Panc1 (cell line): ENCODE data around the gene SH3D19.

Experiments
- POLR2AphosphoS5 ChIP-seq: IDR thresholded peaks from 2 replicates; pipeline ENCODE4 v1.6.1; 2012; ENCODE audit warnings: mild to moderate bottlenecking, low read depth, low read length, moderate library complexity
- SIN3A ChIP-seq: IDR thresholded peaks from 2 replicates; pipeline ENCODE4 v1.6.1; 2012; ENCODE audit warnings: low read depth, mild to moderate bottlenecking, low read length, moderate library complexity, borderline replicate concordance; ENCODE audit not compliant: insufficient read depth
- TCF7L2 ChIP-seq: IDR thresholded peaks from 2 replicates; pipeline ENCODE4 v1.6.1; 2011; ENCODE audit warnings: mild to moderate bottlenecking, low read depth, low read length, inconsistent platforms
- TF ChIP-seq, protein P1 (sequence below): fragments of 450-650 bp; IDR thresholded peaks from 2 replicates; pipeline ENCODE4 v1.5.1; 2017; ENCODE audit warnings: mild to moderate bottlenecking
- TF ChIP-seq, protein P2 (sequence below), 2 experiments: IDR thresholded peaks; 2 replicates each; pipeline ENCODE4 v1.6.1; 2011 to 2012; ENCODE audit warnings: low read depth in 2 of 2, control low read depth in 1 of 2, low read length in 1 of 2, mild to moderate bottlenecking in 1 of 2, moderate library complexity in 1 of 2; ENCODE audit not compliant: insufficient read depth in 1 of 2

GRCh38 chr4:151315212-151315886, 10.1 kb downstream of the SH3D19 start:
- TF ChIP-seq TCF7L2 (no peak), POLR2AphosphoS5 (no peak), SIN3A (no peak)
- TF ChIP-seq, protein P1, sequence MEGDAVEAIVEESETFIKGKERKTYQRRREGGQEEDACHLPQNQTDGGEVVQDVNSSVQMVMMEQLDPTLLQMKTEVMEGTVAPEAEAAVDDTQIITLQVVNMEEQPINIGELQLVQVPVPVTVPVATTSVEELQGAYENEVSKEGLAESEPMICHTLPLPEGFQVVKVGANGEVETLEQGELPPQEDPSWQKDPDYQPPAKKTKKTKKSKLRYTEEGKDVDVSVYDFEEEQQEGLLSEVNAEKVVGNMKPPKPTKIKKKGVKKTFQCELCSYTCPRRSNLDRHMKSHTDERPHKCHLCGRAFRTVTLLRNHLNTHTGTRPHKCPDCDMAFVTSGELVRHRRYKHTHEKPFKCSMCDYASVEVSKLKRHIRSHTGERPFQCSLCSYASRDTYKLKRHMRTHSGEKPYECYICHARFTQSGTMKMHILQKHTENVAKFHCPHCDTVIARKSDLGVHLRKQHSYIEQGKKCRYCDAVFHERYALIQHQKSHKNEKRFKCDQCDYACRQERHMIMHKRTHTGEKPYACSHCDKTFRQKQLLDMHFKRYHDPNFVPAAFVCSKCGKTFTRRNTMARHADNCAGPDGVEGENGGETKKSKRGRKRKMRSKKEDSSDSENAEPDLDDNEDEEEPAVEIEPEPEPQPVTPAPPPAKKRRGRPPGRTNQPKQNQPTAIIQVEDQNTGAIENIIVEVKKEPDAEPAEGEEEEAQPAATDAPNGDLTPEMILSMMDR, result no peak
- TF ChIP-seq, protein P2, sequence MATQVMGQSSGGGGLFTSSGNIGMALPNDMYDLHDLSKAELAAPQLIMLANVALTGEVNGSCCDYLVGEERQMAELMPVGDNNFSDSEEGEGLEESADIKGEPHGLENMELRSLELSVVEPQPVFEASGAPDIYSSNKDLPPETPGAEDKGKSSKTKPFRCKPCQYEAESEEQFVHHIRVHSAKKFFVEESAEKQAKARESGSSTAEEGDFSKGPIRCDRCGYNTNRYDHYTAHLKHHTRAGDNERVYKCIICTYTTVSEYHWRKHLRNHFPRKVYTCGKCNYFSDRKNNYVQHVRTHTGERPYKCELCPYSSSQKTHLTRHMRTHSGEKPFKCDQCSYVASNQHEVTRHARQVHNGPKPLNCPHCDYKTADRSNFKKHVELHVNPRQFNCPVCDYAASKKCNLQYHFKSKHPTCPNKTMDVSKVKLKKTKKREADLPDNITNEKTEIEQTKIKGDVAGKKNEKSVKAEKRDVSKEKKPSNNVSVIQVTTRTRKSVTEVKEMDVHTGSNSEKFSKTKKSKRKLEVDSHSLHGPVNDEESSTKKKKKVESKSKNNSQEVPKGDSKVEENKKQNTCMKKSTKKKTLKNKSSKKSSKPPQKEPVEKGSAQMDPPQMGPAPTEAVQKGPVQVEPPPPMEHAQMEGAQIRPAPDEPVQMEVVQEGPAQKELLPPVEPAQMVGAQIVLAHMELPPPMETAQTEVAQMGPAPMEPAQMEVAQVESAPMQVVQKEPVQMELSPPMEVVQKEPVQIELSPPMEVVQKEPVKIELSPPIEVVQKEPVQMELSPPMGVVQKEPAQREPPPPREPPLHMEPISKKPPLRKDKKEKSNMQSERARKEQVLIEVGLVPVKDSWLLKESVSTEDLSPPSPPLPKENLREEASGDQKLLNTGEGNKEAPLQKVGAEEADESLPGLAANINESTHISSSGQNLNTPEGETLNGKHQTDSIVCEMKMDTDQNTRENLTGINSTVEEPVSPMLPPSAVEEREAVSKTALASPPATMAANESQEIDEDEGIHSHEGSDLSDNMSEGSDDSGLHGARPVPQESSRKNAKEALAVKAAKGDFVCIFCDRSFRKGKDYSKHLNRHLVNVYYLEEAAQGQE (IDR thresholded peaks at IDR 0.05; ENCODE audit: insufficient read depth in 1 of 2, low read depth in 2 of 2, low read length in 1 of 2), result no peak
